Stomach (tissue), 4 donors: Measurements from ENCODE around the gene HNRNPF.

Experiments used
- CTCF ChIP-seq, 7 experiments: fragments of 450-650 bp in 4 of 7; fragments of 200-600 bp in 3 of 7; sonication (generic) in 3 of 7; IDR thresholded peaks; one replicate each; pipeline ENCODE4 v1.5.1; 2016 to 2019; ENCODE audit warnings: antibody characterized with exemption in 7 of 7, control low read depth in 2 of 7, mild to moderate bottlenecking in 1 of 7
- POLR2A ChIP-seq, 4 donors: fragments of 450-650 bp; IDR thresholded peaks; one replicate each; pipeline ENCODE4 v1.6.1; 2016; ENCODE audit warnings: antibody characterized with exemption in 4 of 4, control low read depth in 2 of 4, mild to moderate bottlenecking in 1 of 4, moderate library complexity in 1 of 4

GRCh38 chr10:43341450-43341849 lies 67.5 kb downstream of the HNRNPF start:
- no peak for TF ChIP-seq CTCF (IDR thresholded peaks at IDR 0.05)
- TF ChIP-seq POLR2A (IDR thresholded peaks at IDR 0.05), result no peak
